Gastrocnemius medialis (tissue), 4 donors: ENCODE results near the gene MC1R.

ENCODE experiments used
- POLR2A ChIP-seq, 2 donors: fragments of 450-650 bp; IDR thresholded peaks; one replicate each; pipeline ENCODE4 v1.6.1; 2017; ENCODE audit warnings: antibody characterized with exemption in 2 of 2, mild to moderate bottlenecking in 2 of 2, moderate library complexity in 2 of 2
- TF ChIP-seq, protein P1 (sequence below), 5 experiments: fragments of 450-650 bp in 3 of 5; fragments of 200-600 bp in 2 of 5; sonication (generic) in 2 of 5; IDR thresholded peaks in 4 of 5; conservative IDR thresholded peaks in 1 of 5; 1 replicate in 4 of 5; 2 replicates in 1 of 5; pipeline ENCODE4 v1.5.1; 2016 to 2019; ENCODE audit warnings: antibody characterized with exemption in 5 of 5, mild to moderate bottlenecking in 3 of 5, moderate library complexity in 3 of 5

DNA sequence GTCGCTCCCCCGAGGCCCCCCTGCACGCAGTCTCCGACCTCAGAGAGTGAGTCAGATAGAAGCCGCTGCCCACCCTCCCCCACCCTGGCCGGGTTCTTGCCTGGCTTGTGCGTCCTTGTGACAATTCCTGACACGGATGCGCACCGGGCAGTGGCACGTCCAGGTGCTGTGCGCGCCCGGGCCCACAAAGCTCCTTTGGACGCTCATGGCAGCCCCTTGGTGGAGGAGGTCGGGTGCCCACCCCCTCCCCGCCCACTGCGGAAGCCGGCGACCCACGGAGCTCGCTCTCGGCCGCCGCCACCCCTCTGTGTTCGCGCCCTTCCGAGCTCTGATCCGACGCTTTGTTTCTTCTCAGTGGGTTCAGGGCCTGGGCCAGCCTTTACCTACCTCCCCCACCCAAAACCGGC is 3.8 kb downstream of the MC1R start:
- TF ChIP-seq, protein P1, sequence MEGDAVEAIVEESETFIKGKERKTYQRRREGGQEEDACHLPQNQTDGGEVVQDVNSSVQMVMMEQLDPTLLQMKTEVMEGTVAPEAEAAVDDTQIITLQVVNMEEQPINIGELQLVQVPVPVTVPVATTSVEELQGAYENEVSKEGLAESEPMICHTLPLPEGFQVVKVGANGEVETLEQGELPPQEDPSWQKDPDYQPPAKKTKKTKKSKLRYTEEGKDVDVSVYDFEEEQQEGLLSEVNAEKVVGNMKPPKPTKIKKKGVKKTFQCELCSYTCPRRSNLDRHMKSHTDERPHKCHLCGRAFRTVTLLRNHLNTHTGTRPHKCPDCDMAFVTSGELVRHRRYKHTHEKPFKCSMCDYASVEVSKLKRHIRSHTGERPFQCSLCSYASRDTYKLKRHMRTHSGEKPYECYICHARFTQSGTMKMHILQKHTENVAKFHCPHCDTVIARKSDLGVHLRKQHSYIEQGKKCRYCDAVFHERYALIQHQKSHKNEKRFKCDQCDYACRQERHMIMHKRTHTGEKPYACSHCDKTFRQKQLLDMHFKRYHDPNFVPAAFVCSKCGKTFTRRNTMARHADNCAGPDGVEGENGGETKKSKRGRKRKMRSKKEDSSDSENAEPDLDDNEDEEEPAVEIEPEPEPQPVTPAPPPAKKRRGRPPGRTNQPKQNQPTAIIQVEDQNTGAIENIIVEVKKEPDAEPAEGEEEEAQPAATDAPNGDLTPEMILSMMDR (IDR thresholded peaks at IDR 0.05 in 4 of 5, conservative IDR thresholded peaks at IDR 0.05 in 1 of 5): no peak
- TF ChIP-seq POLR2A (IDR thresholded peaks at IDR 0.05): no peak
